GM19463 (cell line): ENCODE data around the gene ASAP2.
A peak's percentile ranks its signal among the peaks of the same experiment; 100 is the strongest.

Experiments used
- ATAC-seq: cut with Tn5 transposase; IDR thresholded peaks from one replicate; pipeline ENCODE4 v1.9.1; 2021; ENCODE audit warnings: mild to moderate bottlenecking, moderate library complexity; ENCODE audit not compliant: unreplicated experiment

The ASAP2 gene

DNA sequence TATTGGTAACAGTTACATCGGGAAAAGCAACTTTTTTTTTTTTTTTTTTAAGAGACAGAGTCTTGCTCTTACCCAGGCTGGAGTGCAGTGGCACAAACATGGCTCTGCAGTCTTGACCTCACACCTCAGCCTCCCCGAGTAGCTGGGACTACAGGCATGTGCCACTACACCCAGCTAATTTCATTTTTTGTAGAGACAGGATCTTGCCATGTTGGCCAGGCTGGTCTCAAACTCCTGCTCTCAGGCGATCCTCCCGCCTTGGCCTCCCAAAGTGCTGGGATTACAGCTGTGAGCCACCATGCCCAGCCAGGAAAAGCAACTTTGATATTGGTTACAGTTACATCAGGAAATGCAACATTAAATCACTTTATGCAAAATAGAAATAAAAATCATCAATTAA is 212.1 kb downstream of the ASAP2 start:
- no peak for ATAC-seq

DNA sequence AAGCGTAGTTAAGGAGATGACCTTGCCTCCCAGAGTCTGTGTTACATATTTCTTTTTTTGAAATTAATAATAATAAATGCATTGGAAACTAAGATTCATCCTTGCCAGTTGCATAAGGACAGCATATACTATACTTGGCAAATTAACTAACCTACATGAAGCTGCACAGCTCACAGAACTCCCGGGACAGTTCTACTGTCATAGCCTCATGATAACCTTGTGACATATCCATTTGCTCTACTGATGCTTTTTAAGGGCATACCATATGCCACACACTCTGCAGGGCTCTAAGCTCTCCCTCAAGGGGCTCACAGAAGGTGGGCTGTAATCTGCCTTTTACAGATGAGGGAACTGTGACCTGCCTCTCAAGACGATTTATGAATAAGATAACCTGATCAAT is 212.9 kb downstream of the ASAP2 start:
- no peak for ATAC-seq

DNA sequence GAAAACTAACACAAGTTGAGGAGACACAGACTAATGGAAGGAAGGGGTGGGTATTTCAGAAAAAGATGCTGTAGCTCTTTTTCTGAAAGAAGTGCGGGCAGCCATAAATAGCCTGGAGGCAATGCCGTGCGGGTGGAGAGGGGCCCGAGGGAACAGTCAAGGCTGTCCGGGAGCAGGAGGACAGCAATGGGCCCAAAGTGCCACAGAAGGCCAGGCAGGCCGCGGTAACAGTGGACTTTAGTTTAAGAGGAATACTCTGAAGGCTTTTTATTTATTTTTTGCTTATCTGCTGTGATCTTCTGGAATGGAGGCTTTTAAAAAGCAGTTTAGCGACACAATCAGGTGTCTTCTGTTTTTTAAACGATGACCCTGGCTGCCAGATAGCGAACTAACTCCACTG is 213.9 kb downstream of the ASAP2 start:
- no peak for ATAC-seq

DNA sequence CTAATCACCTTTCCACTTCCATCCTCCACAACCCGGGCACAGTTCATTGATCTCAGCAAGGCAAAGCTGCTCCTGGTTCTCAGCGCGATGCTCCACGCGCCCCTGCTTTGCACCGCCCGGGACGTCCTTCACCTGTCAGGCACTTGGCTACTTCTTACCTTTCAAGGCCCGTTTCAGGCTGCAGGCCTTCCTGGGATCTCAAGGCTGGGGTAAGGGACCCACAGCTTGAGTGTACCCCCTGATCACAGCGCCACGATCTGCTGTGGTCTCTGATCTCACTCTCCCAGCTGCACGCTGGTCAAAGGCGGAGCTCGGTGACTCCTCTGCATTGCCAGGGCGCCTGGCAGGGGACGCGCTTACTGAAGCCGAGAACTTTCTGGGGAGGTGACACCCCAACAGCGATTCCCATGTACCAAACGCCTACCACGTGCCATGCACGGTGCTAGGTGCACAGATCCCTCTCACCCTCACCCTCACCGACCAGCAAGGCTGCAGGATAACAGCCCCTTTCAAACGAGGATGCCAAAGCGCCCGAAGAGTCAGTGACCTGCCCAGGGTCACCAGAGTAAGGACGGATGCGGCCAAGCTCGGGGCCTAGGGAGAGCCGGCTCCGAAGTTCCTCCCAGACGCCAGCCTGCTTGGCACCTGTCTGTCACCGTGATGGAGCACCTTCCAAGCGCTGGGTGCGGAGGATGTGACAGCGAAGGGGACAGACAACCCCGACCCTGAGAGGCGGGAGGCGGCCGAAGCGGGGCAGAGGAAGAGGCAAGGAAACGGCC is 215.9 kb downstream of the ASAP2 start:
- peak; percentile 32 for ATAC-seq

DNA sequence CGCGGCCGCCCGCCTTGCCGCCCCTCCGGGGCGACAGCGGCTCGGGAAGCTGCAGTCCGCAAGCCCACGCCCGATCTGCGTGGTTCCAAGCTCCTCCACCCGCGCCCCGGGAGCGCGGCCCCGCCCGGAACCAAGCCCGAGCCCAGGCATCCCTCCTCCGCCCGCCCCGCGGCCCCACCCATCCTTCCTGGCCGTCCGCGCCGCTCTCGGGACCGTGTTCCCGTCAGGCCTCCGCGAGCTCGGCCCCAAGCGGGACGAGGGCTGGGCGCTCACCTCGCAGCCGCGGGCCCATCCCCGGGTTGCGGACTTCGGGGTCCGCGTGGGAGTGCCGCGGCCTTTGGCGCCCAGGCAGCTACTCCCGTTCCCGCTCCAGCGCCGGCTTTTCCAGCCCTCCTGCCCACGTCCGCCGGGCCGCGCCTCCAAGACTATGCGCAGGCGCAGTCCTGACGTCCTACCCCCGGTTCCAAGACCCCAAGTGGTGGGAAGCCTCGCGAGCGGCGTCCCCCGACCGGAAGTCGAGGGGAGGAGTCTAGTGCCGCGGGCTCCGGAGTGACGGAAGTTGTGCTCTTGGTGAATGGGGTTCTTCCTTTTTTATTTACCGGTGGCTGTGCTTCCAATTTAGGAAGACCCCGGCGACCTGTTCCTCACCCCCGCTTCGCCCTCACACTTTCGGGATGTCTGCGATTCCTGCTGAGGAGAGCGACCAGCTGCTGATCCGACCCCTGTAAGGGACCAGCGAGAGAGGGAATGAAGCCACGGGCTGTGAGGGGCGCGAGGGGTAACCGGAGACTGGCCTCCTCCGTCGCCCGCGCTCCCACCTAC is 216.7 kb downstream of the ASAP2 start, which contains the start of the genes CPSF3 and ITGB1BP1:
TSS of gene CPSF3 (plus strand) at position 555 of the 822 bp plus-strand sequence. CDS start at position 675, 120 bp downstream.
TSS of gene ITGB1BP1 (minus strand) at position 429 of the 822 bp plus-strand sequence. CDS start 4,831 bp downstream, outside the sequence.
- ATAC-seq: peak; percentile 82

DNA sequence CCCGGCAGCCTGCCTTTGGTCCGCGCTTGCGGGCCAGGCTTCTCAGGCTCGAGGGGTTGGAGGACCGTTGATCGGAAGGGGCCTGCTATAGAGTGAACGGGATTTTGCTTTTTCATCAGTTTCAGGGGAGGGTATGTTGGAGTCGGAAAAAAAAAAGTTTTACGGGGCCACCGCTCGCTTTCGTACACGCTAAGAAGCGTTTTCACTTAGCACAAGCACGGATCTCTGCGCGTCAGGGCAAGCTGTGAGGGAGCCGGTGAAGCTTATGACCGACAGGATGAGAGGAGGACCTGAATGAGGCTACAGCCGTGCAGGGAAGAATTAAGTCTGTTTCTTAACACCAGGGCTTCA is 217.3 kb downstream of the ASAP2 start:
- no peak for ATAC-seq

DNA sequence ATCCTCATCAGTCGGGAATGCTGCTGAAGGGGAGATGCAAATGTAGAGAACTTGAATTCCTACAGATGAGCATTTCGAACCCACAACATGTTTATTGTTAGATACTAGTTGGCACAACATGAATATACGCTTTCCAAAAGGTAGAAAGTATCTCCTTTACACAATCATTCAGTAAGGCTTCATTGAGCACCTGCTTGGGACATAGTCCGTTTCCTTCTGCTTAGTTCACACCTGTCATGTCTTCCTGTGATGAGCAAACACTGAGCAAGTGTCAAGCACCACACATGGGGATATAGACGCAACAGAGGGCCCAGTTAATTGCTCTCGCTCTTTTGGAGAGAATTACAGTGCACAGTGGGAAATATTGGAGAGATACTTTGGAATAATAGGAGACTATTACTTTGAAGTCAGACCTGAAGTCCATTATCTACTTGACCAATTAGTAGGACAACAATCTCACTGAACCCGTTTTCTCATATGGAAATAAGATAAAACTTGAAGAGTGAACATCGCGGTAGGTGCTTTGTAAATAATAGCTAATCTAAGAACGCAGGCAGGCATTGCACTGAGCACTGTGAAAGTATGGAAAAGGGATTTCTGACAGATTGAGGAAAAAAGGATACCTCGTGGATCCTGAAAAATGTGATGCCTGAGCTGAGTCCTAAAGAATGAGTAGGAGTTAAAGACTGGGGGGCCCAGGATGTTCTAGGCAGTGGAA is 218.0 kb downstream of the ASAP2 start:
- ATAC-seq: no peak

DNA sequence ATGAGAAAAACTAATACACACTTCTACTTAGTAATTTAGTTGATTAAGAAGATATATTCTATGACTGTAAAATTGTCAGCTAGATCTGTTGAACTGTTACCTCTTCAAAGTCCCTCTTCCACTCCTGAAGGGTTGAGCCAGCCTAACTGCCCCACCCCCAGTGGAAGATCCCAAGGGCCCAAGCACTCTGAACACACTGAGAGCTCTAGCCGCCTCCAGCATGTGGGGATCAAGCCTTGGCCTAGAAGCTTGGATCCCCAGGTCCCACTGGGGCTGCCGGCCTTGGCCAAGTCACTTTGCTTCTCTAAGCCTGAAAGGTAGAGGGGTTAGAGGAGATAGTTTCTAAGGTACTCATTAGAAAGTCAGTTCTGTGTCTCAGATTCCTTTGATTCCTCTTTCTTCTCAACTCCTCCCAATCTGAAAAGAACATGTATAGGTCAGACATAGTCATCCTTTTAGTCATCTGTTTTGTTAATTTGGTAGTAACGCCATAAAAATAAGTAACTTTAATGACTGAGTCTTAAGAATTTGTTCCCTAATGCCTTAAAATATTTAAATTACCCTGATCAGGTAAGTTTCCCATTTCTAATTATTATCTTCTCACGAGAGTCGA is 222.5 kb downstream of the ASAP2 start:
- ATAC-seq: no peak

DNA sequence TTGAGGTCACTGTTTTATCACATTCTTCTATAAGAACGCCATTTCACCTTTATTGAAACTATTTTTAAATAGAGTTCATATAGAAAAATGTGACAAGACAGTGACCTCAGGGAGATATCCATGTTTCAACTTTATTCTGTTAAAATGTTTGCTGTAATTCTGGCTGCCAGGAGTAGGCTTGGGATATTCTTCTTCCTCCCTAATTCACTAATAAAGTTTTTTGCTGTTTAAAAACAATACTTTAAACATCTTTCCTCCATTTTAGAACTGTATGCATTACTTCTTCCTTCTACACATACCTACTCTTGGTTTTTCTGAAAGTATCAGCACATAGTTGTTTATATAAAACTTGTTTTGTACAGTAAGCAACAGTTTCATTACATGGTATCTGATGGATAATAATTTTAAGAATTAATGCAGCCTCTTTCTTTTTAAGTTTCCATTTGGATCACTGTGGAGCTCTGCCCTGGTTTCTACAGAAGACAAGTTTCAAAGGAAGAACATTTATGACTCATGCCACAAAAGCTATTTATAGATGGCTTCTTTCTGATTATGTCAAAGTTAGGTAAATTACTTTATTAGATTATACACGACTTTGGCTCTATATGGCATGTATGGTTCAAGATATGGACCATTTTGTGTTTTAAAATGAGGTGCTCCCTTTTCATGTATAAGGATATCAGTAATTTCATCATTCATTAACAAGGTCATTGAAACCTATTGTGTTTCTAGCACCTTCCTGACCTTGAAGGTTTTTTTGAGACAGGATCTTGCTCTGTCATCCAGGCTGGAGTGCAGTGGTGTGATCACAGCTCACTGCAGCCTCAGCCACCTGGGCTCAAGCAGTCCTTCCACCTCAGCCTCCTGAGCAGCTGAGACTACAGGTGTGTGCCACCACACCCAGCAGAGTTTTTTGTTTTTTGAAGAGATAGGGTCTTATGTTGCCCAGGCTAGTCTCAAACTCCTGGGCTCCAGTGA is 224.0 kb downstream of the ASAP2 start:
- ATAC-seq: no peak

DNA sequence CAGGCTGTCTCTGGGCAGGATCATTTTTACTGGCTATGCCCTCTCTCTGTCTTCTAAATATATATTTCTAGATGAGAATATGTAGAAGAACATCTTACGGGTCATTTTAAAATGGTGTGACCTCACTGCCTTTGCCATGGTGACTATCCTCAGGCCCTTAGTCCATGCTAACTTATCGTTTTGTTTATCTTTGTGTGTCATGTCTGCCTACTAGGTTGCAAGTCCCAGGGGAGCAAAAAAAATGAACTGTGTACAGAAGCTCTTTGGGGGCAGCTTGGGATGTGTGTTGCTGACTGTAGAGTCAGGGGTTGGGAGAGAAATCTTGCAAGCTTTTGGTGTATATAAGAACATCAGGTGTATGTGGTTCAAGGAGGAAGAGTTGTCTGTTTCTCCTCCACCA is 227.9 kb downstream of the ASAP2 start:
- ATAC-seq: no peak

DNA sequence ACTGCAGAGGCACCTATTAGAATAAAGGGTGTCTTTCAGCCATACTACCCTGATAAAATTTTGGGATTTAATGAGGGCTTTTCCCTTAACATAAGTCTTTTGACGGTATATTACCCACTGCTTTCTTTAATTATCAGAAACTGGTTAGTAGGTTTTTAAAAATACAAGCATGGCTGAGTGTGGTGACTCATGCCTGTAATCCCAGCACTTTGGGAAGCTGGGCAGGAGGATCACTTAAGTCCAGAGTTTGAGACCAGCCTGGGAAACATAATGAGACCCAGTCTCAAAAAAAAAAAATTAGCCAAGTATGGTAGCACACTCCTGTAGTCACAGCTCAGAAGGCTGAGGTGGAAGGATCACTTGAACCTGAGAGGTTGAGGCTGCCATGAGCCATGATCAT is 232.9 kb downstream of the ASAP2 start:
- ATAC-seq: no peak

DNA sequence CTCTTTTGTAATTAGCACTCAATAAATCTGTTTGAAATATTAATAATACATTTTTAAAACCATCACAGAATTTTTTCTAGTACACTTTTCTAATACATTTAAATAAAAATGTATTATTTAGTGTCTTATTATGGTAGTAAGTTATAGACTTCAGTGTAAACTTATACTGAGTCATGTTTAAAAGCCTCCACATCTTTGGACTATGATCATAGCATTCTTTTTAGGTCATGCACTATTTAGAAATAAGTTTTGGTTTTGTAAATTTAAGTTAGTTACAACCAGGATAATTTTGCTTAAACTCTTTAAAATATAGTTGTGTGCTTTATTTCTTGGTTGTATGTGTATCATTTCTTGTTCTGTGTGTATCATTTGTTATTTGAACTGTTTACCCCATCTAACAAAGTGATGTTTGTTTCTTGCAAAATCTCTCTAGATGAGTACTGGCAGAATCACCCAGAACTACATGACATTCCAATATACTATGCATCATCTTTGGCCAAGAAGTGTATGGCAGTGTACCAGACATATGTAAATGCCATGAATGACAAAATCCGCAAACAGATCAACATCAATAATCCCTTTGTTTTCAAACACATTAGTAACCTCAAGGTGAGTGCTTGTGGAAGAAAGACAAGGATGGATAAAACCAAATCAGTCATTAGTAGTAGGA is 233.6 kb downstream of the ASAP2 start:
- ATAC-seq: no peak

DNA sequence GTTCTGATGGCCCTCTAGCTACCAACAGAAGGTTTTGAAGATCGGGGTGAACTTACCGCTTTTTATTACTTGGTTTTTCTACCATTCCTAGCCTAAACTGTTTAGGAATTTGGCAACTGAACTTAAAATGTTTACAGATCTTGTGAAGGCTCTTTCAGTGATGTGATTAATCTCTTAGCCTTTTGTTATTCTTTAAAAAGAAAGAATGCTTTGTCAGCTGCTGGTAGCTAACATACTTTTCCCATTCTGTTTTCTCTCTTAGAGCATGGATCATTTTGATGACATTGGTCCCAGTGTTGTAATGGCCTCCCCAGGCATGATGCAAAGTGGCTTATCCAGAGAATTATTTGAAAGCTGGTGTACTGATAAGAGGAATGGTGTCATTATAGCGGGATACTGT is 234.9 kb downstream of the ASAP2 start:
- no peak for ATAC-seq

DNA sequence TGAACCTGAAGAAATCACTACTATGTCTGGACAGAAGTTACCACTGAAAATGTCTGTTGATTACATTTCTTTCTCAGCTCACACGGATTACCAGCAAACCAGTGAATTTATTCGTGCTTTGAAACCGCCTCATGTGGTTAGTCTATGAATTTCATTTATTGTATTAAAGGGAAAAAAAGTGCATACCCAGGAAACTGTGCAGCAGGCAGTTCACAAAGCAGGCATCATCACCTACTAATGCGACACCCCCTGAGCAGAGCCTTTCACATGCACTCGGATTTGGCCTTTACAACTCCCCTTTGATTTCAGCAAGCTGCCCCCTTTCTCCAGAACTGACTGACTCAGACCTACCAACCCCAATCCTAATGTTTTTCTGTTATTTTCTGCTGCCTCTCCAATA is 236.9 kb downstream of the ASAP2 start:
- ATAC-seq: no peak

DNA sequence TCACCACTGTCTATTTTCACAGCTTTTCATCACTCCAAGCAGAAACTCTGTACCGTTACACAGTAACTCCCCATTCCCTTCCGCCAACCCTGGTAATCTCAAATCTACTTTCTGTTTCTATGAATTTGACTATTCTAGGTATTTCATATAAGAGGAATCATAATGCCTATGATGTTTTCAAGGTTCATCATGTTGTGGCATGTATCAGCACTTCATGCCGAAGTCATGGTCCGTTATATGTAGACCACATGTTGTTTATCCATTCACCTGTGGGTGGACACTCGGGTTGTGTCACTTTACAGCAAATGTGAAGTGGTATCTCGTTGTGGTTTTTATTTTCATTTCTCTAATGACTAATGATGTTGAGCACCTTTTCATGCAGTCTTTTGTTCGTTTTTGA is 238.5 kb downstream of the ASAP2 start:
- ATAC-seq: no peak

DNA sequence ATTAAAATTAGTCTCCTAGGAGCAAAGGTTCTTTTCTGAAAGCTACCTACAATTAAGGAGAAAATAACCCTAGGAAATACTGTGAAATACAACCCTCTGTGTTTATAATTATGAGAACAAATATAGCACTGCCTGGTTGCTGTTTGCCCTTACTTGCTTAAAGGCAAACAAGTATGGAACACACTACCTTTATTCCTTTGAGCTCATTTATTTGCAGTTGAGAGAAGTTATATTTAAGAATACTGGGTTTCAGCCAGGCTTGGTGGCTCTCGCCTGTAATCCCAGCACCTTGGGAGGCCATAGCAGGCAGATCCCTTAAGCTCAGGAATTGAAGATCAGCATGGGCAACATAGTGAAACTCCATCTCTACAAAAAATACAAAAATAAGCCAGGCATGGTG is 244.6 kb downstream of the ASAP2 start:
- ATAC-seq: no peak
